HEK293 (cell line): ENCODE data around the gene CLIP1.

Experiments
- CTCF ChIP-seq: fragments of 450-650 bp; formaldehyde crosslinking; IDR thresholded peaks from 2 replicates; pipeline ENCODE4 v1.5.1; 2016; ENCODE audit warnings: missing biosample characterization, missing genetic modification characterization
- REPIN1 ChIP-seq: fragments of 450-650 bp; formaldehyde crosslinking; IDR thresholded peaks from 2 replicates; pipeline ENCODE4 v1.5.1; 2017; ENCODE audit warnings: missing biosample characterization, missing genetic modification characterization, low read depth
- REST ChIP-seq: fragments of 450-650 bp; formaldehyde crosslinking; IDR thresholded peaks from 2 replicates; pipeline ENCODE4 v1.5.1; 2016; ENCODE audit warnings: missing biosample characterization, missing genetic modification characterization
- ZBTB17 ChIP-seq: fragments of 450-650 bp; formaldehyde crosslinking; IDR thresholded peaks from 2 replicates; pipeline ENCODE4 v1.5.1; 2016; ENCODE audit warnings: missing biosample characterization, missing genetic modification characterization
- ZNF121 ChIP-seq: fragments of 450-650 bp; formaldehyde crosslinking; IDR thresholded peaks from 2 replicates; pipeline ENCODE4 v1.5.1; 2016; ENCODE audit warnings: missing biosample characterization, missing genetic modification characterization
- ZNF138 ChIP-seq: fragments of 450-650 bp; formaldehyde crosslinking; IDR thresholded peaks from 2 replicates; pipeline ENCODE4 v1.5.1; 2016; ENCODE audit warnings: missing biosample characterization, missing genetic modification characterization, borderline replicate concordance
- ZNF223 ChIP-seq: fragments of 450-650 bp; formaldehyde crosslinking; IDR thresholded peaks from 2 replicates; pipeline ENCODE4 v1.5.1; 2016; ENCODE audit warnings: missing biosample characterization, missing genetic modification characterization
- ZNF335 ChIP-seq: fragments of 450-650 bp; formaldehyde crosslinking; conservative IDR thresholded peaks from 2 replicates; pipeline ENCODE4 v1.5.1; 2016; ENCODE audit warnings: missing biosample characterization, missing genetic modification characterization
- ZXDB ChIP-seq: fragments of 450-650 bp; formaldehyde crosslinking; IDR thresholded peaks from 2 replicates; pipeline ENCODE4 v1.5.1; 2016; ENCODE audit warnings: missing biosample characterization, missing genetic modification characterization
- TF ChIP-seq, protein P1 (sequence below): sonication (generic); formaldehyde crosslinking; IDR thresholded peaks from 2 replicates; pipeline ENCODE4 v1.8.1; 2022; ENCODE audit warnings: mild to moderate bottlenecking, moderate library complexity, missing genetic modification reagents

GRCh38 chr12:122227341-122227740, 195.1 kb downstream of the CLIP1 start:
- TF ChIP-seq ZBTB17 (no peak), REST (no peak), CTCF (tag by site-specific recombination) (no peak), ZNF335 (tag by site-specific recombination) (no peak), ZXDB (tag by site-specific recombination) (no peak), ZNF121 (tag by site-specific recombination) (no peak), ZNF223 (tag by site-specific recombination) (no peak), ZNF138 (tag by site-specific recombination) (no peak), REPIN1 (tag by site-specific recombination) (no peak)
- TF ChIP-seq, protein P1, sequence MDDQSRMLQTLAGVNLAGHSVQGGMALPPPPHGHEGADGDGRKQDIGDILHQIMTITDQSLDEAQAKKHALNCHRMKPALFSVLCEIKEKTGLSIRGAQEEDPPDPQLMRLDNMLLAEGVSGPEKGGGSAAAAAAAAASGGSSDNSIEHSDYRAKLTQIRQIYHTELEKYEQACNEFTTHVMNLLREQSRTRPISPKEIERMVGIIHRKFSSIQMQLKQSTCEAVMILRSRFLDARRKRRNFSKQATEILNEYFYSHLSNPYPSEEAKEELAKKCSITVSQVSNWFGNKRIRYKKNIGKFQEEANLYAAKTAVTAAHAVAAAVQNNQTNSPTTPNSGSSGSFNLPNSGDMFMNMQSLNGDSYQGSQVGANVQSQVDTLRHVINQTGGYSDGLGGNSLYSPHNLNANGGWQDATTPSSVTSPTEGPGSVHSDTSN (CRISPR knock-in tag): no peak
